ENCODE measurements around the gene EEIG1.

- TF ChIP-seq CTCF (IDR thresholded peaks at IDR 0.05) (no peak), POLR2A (IDR thresholded peaks at IDR 0.05) (no peak)
Observed at GRCh38 chr9:127981559-127982121, 851 bp upstream of the EEIG1 start.
